Mesodermal cell (in vitro differentiated cells): ENCODE measurements around the gene SIGLEC11.
"Not testable (repeated sequence)": the region's sequence is repeated elsewhere in the genome, so short reads cannot be mapped to it uniquely, and the experiment has no call there.

ENCODE experiments used
- H3K27ac ChIP-seq: 2 replicates; pipeline ENCODE4 v1.7.0; 2013; ENCODE audit warnings: mild to moderate bottlenecking, low read depth, low read length, moderate library complexity; ENCODE audit not compliant: severe bottlenecking
- H3K36me3 ChIP-seq: 2 replicates; pipeline ENCODE4 v1.7.1; 2013; ENCODE audit warnings: mild to moderate bottlenecking, low read length, moderate library complexity; ENCODE audit not compliant: control insufficient read depth, insufficient read depth
- H3K4me1 ChIP-seq: one replicate; pipeline ENCODE4 v1.7.1; 2013; ENCODE audit warnings: mild to moderate bottlenecking, low read length; ENCODE audit not compliant: insufficient read depth, control insufficient read depth, poor library complexity, severe bottlenecking
- H3K4me3 ChIP-seq: 2 replicates; pipeline ENCODE4 v1.7.0; 2013; ENCODE audit warnings: low read length, control low read depth, mild to moderate bottlenecking; ENCODE audit not compliant: insufficient read depth, poor library complexity, severe bottlenecking; ENCODE audit errors: extremely low read depth
- H3K9me3 ChIP-seq: 2 replicates; pipeline ENCODE4 v1.7.1; 2013; ENCODE audit warnings: mild to moderate bottlenecking, low read length, moderate library complexity; ENCODE audit not compliant: control insufficient read depth
- WGBS, 2 experiments: methylation state at CpG; one replicate each; pipeline ENCODE4 v1.1.5; 2013; ENCODE audit warnings: missing lambda C conversion rate in 2 of 2; ENCODE audit not compliant: insufficient coverage in 2 of 2; 5-methylcytosine and 5-hydroxymethylcytosine counted together

SIGLEC11 gene

GRCh38 chr19:49950956-49951526 is 9.9 kb downstream of the SIGLEC11 start:
- H3K9me3 ChIP-seq: no peaks in the 10 kb centered on the region
- H3K4me1 ChIP-seq: no peaks in the 10 kb centered on the region
- no peak overlapping the region for H3K4me3 ChIP-seq
- no peak overlapping the region for H3K27ac ChIP-seq
- 87 to 89% methylated on average over 12 to 13 of the region's 13 CpGs for WGBS, 2 experiments
- H3K36me3 ChIP-seq: no peaks in the 10 kb centered on the region

DNA sequence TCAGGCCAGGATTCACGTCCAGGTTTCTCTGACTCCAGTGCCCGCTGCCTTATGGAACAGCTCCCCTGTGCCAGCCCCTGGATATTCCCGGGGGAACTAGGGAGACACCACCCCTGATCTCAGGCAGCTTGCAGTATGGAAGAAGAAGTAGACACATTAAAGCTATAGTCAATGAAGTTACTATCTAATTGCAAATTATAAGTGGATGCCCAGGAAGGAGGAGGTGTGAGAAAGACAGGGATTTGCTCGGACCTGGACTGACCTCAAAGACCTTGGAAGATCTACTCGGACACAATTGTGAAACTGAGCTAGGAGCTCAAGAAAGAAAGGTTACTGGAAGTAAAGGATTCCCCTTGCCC is 10.4 kb downstream of the SIGLEC11 start:
- H3K27ac ChIP-seq: no peak overlapping the region

GRCh38 chr19:49949742-49950589 is 11.0 kb downstream of the SIGLEC11 start:
- Histone ChIP-seq H3K27ac (no peak overlapping the region), H3K36me3 (no peaks in the 10 kb centered on the region), H3K4me3 (no peak overlapping the region), H3K9me3 (no peaks in the 10 kb centered on the region), H3K4me1 (no peaks in the 10 kb centered on the region)
- WGBS, 2 experiments: 80 to 93% methylated on average over 7 to 8 of the region's 11 CpGs

More for the DNA sequence above, 10.4 kb downstream of the SIGLEC11 start:
- no peaks in the 10 kb centered on the region for H3K9me3 ChIP-seq
- 79 to 93% methylated on average over 4 of the region's 5 CpGs for WGBS, 2 experiments
- no peak overlapping the region for H3K4me3 ChIP-seq
- no peaks in the 10 kb centered on the region for H3K36me3 ChIP-seq
- H3K4me1 ChIP-seq: no peaks in the 10 kb centered on the region

DNA sequence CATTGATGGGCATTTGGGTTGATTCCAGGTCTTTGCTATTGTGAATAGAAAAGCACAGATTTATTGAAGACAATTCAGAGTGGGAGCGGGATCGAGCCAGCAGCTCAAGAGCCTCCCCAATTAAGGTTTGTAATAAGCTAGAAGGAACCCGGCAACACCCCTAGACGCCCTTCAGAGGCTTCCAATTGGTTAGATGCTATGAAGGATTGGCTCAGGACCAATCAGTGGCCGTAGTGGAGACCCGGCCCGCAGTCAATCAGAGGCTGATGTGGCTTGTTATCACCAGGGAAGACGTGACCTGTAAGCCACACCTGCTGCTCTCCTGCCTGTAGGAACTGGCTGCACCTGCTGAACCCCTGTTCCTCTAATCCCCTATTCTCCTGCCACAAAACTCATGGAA is 14.6 kb downstream of the SIGLEC11 start:
- H3K4me1 ChIP-seq: no peaks in the 10 kb centered on the region
- H3K36me3 ChIP-seq: no peaks in the 10 kb centered on the region
- no peaks in the 10 kb centered on the region for H3K9me3 ChIP-seq
- no peak overlapping the region for H3K27ac ChIP-seq
- H3K4me3 ChIP-seq: no peak overlapping the region
- 78 to 82% methylated on average over 8 of the region's 8 CpGs for WGBS, 2 experiments

DNA sequence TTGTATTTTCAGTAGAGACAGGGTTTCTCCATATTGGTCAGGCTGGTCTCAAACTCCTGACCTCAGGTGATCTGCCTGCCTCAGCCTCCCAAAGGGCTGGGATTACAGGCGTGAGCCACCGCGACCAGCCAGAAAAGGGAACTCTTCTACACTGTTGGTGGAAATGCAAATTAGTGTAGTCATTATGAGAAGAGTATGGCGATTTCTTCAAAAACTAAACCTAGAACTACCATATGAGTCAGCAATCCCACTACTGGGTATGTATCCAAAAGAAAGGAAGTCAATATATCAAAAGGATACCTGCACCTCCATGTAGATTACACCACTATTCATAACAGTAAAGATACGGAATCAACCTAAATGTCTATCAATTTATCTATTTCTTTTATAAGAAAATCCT is 16.4 kb downstream of the SIGLEC11 start:
- not testable (repeated sequence) for H3K9me3 ChIP-seq, H3K4me3 ChIP-seq, H3K27ac ChIP-seq, H3K4me1 ChIP-seq, H3K36me3 ChIP-seq
- 63% methylated on average over 1 of the region's 5 CpGs; no CpG with 5 or more reads in 1 of the 2 experiments for WGBS, 2 experiments

GRCh38 chr19:49940482-49940791 is 20.5 kb downstream of the SIGLEC11 start:
- Histone ChIP-seq H3K4me1 (no peaks in the 10 kb centered on the region), H3K4me3 (no peak overlapping the region), H3K36me3 (no peaks in the 10 kb centered on the region), H3K27ac (no peak overlapping the region), H3K9me3 (no peaks in the 10 kb centered on the region)
- WGBS, 2 experiments: 92 to 100% methylated on average over 2 to 5 of the region's 5 CpGs

GRCh38 chr19:49939721-49940481 is 21.1 kb downstream of the SIGLEC11 start:
- Histone ChIP-seq H3K4me3 (no peak overlapping the region), H3K27ac (no peak overlapping the region), H3K4me1 (no peaks in the 10 kb centered on the region), H3K36me3 (no peaks in the 10 kb centered on the region), H3K9me3 (no peaks in the 10 kb centered on the region)
- WGBS, 2 experiments: 83 to 86% methylated on average over 7 of the region's 7 CpGs

DNA sequence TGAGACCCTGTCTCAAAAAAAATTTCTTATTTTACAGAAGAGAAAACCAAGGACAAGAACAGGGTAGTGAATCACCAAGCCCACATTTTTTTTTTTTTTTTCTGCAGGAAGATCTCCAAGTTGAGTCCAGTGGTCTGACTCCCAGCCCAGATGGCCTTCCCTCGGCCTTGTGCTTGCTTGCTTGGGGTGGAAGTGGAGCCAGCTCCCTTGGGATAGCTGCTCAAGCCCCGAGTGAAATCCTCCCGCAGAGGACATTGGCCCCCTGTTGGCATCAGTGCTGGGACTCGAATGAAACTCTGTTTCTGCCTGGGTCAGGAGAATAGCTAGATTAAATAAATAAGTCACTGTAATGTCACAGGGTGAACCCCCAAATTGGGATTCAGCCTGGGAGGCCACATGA is 22.3 kb downstream of the SIGLEC11 start:
- H3K9me3 ChIP-seq: no peaks in the 10 kb centered on the region
- no peak overlapping the region for H3K27ac ChIP-seq
- no peaks in the 10 kb centered on the region for H3K4me1 ChIP-seq
- H3K36me3 ChIP-seq: no peaks in the 10 kb centered on the region
- H3K4me3 ChIP-seq: no peak overlapping the region
- 80 to 84% methylated on average over 2 to 4 of the region's 4 CpGs for WGBS, 2 experiments

DNA sequence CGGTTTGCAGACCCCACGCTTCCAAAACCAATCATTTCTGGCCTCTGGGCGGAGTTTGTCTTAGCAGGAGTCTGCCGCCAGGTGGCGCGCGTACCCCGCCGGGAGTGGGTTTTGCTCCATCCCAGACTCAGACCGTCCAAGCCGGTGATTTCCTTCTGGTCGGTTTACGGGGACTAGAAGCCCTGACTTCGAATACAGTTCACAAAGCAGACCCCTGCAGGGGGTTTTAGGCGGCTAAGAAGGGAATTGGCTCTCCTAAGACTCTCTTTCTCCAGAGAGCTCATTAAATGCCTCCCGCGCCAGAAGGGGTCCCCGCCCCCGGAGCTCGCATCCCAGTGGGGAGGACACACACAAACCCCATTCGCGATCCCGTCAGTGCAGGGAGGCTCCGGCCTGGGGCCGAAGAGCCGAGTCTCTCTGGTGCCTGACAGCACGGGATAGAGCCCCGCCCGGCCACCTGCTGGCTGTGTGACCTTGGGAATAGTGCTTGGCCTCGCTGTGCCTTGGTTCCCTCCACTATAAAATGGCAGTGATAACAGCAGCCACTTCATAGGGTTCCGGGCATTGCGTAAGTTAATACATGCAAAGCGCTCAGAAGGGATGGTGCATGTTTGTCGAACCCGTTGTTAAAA is 23.1 kb downstream of the SIGLEC11 start:
- Histone ChIP-seq H3K36me3 (no peaks in the 10 kb centered on the region), H3K4me1 (no peaks in the 10 kb centered on the region), H3K4me3 (no peak overlapping the region), H3K27ac (no peak overlapping the region), H3K9me3 (no peaks in the 10 kb centered on the region)
- WGBS, 2 experiments: 27% methylated on average over 33 to 35 of the region's 35 CpGs

DNA sequence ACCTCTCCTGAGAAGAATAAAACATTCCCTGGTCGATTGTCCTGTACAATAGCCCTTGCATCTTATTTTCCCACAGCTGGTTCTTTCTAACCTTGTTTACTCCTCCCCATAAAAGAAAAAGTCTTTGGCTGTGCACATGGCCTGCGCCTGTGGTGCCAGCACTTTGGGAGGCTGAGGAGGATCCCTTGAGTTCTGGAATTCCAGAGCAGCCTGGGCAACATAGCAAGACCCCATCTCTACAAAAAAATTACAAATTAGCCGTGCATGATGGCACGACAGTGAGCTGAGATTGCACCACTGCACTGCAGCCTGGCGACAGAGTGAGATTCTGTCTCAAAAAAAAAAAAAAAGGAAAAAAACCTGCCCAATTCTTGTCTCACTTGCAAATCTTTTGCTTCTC is 24.4 kb downstream of the SIGLEC11 start:
- no peaks in the 10 kb centered on the region for H3K9me3 ChIP-seq
- 81 to 89% methylated on average over 3 to 4 of the region's 5 CpGs for WGBS, 2 experiments

More for the DNA sequence above, 24.4 kb downstream of the SIGLEC11 start:
- no peaks in the 10 kb centered on the region for H3K4me1 ChIP-seq
- no peak overlapping the region for H3K27ac ChIP-seq
- H3K36me3 ChIP-seq: no peaks in the 10 kb centered on the region
- H3K4me3 ChIP-seq: no peak overlapping the region
